ENCODE results near the gene B3GALNT2.

B3GALNT2 gene

DNA sequence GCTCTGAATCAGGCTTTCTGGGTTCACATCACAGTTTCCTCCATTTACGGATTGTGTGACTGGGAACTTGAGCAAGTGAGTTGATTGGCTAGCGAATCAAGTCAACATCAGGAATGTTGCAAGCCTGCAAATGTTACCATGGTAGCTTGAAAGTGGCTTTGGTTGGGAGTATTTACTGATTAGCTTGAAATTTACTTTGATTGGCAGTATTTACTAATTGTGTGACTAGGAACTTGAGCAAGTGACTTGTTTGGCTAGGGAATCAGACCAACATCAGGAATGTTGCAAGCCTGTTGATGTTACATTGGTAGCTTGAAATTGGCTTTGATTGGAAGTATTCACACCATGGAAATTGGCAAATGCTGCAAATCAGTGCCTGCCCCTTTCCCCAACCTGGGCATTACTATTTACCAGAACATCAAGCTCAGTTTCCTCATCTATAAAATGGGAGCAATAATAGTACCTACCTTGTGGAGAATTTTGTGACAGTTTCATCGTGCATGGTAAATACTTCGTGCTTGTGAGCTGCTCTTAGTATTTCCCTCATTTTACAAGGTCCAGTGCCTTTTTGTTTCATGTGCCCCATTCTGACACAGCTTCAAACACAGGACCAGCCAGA is 23.1 kb upstream of the B3GALNT2 start:
- Histone ChIP-seq H3K9ac (ENCODE audit: low read length in 5 of 5) (no peak overlapping the region), H3K27ac (ENCODE audit: low read depth, low read length) (no peak overlapping the region), H3K9me3 (ENCODE audit: control insufficient read depth in 5 of 5, low read length in 5 of 5) (no peaks in the 10 kb centered on the region), H3K36me3 (ENCODE audit: control insufficient read depth in 5 of 5, insufficient read depth in 5 of 5, low read length in 5 of 5) (no peaks in the 10 kb centered on the region), H3K4me1 (ENCODE audit: control insufficient read depth in 5 of 5, insufficient read depth in 5 of 5, low read length in 5 of 5) (no peaks in the 10 kb centered on the region), H3K4me3 (ENCODE audit: low read depth in 1 of 5, low read length in 5 of 5) (no peak overlapping the region), H3K27me3 (ENCODE audit: control insufficient read depth in 5 of 5, insufficient read depth in 4 of 5, low read length in 5 of 5) (no peaks in the 10 kb centered on the region)

DNA sequence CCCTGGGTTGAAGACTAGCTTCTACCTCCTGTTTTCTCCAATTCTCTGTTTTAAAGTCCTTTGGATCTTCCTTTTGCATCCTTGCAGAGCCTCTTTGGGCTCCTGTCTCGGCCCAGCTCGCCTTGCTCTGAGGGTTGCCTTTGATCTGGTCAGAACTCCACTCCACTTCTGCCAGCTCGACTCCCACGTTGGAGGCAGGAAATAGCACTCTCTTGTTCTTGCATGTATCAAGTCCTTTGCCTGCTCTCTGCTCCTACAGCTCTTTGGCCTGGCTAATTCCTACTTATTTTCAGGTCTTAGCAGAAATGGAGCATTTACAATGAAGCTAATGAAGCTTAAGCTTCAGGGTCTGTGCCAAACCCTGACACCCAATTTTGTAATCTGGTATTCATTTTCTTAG is 21.1 kb upstream of the B3GALNT2 start:
- Histone ChIP-seq H3K9ac (ENCODE audit: low read length in 5 of 5) (no peak overlapping the region), H3K36me3 (ENCODE audit: control insufficient read depth in 5 of 5, insufficient read depth in 5 of 5, low read length in 5 of 5) (no peaks in the 10 kb centered on the region), H3K9me3 (ENCODE audit: control insufficient read depth in 5 of 5, low read length in 5 of 5) (no peaks in the 10 kb centered on the region), H3K27ac (ENCODE audit: low read depth, low read length) (no peak overlapping the region), H3K27me3 (ENCODE audit: control insufficient read depth in 5 of 5, insufficient read depth in 4 of 5, low read length in 5 of 5) (no peaks in the 10 kb centered on the region), H3K4me3 (ENCODE audit: low read depth in 1 of 5, low read length in 5 of 5) (no peak overlapping the region), H3K4me1 (ENCODE audit: control insufficient read depth in 5 of 5, insufficient read depth in 5 of 5, low read length in 5 of 5) (no peaks in the 10 kb centered on the region)

- no peak overlapping the region for H3K27ac ChIP-seq (ENCODE audit: low read depth, low read length)
- no peaks in the 10 kb centered on the region for H3K36me3 ChIP-seq (ENCODE audit: control insufficient read depth in 5 of 5, insufficient read depth in 5 of 5, low read length in 5 of 5)
- no peak overlapping the region for H3K9ac ChIP-seq (ENCODE audit: low read length in 5 of 5)
- H3K27me3 ChIP-seq (ENCODE audit: control insufficient read depth in 5 of 5, insufficient read depth in 4 of 5, low read length in 5 of 5), result peaks cover 0 to 3% (median 0%) of the 10 kb centered on the region in 5 donors
- H3K4me3 ChIP-seq (ENCODE audit: low read depth in 1 of 5, low read length in 5 of 5), result no peak overlapping the region
- H3K9me3 ChIP-seq (ENCODE audit: control insufficient read depth in 5 of 5, low read length in 5 of 5), result no peaks in the 10 kb centered on the region
- H3K4me1 ChIP-seq (ENCODE audit: control insufficient read depth in 5 of 5, insufficient read depth in 5 of 5, low read length in 5 of 5), result no peaks in the 10 kb centered on the region
Measured at GRCh38 chr1:235516862-235517446, 12.7 kb upstream of the B3GALNT2 start.

DNA sequence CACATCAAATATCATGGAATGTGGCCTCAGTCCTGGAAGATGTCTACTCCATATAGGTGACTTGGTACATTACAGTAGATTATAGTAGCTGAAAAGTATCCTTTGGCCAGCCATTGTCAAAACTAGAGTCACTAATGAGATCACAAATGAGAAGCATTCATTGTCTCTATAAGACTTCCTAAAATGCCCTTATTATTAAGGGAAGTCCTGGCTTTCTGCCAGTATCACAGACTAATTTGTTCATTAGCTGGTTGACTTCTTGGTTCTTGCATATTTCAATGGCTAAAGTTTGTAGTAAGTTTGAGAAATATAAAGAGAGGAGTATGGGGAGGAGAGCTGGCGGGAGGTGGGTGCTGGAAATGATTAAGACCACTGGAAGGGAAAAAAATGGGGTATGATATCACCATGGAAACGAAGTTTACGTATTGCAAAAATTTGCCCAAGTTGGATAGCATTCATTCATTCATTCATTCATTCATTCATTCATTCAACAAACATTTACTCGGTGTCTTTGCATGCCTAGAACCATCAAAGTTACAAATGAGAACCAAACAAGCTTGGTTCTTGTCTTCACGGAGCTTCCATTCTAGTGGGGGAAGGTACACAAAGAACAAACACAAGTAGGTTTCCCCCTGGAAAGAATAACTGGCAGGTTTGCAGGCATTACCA is 11.7 kb upstream of the B3GALNT2 start:
- H3K27ac ChIP-seq (ENCODE audit: low read depth, low read length), result no peak overlapping the region
- no peaks in the 10 kb centered on the region for H3K9me3 ChIP-seq (ENCODE audit: control insufficient read depth in 5 of 5, low read length in 5 of 5)
- H3K9ac ChIP-seq (ENCODE audit: low read length in 5 of 5), result no peak overlapping the region
- H3K36me3 ChIP-seq (ENCODE audit: control insufficient read depth in 5 of 5, insufficient read depth in 5 of 5, low read length in 5 of 5), result no peaks in the 10 kb centered on the region
- no peaks in the 10 kb centered on the region for H3K4me1 ChIP-seq (ENCODE audit: control insufficient read depth in 5 of 5, insufficient read depth in 5 of 5, low read length in 5 of 5)
- no peak overlapping the region for H3K4me3 ChIP-seq (ENCODE audit: low read depth in 1 of 5, low read length in 5 of 5)
- peaks cover 0 to 7% (median 0%) of the 10 kb centered on the region in 5 donors for H3K27me3 ChIP-seq (ENCODE audit: control insufficient read depth in 5 of 5, insufficient read depth in 4 of 5, low read length in 5 of 5)

DNA sequence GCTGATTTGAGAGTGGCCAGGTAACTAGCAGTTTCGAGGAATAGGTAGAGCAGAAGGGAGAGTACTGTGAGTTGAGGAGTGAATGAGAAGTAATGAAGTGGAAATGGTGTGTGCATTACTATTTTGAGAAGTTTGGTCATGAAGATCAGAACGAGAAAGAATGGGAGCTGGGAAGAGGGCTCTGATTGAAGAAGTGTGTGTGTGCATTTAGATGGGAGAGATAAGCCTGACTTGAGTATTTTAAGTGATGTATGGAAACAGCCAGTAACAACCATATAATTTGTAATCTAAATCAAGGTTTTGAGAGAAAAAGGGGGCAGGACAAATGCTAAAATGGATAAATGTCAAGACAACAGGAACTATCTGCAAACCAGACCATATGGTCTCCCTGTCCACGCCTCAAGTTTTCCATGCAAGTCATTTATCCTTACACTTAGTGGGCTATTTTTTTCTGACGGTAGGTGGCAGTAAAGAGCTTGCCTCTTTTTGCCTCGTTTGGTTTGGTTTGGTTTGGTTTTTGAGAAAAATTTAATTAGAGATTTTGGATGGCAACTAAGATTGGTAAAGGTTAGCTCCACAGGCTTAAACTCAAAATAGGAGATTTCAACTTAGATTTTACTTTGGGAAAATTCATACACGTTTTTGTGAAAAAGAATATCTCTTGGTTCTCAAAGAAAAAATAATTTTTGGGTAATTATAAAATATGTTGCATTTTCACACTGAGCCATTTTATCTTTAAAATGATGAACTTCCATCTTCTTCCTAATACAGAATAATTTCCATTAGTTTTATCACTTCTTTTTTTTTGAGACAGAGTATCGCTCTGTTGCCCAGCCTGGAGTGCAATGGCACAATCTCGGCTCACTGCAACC is 9.5 kb upstream of the B3GALNT2 start:
- no peak overlapping the region for H3K27ac ChIP-seq (ENCODE audit: low read depth, low read length)
- H3K4me3 ChIP-seq (ENCODE audit: low read depth in 1 of 5, low read length in 5 of 5), result no peak overlapping the region
- H3K9me3 ChIP-seq (ENCODE audit: control insufficient read depth in 5 of 5, low read length in 5 of 5), result no peaks in the 10 kb centered on the region
- H3K4me1 ChIP-seq (ENCODE audit: control insufficient read depth in 5 of 5, insufficient read depth in 5 of 5, low read length in 5 of 5), result no peaks in the 10 kb centered on the region
- no peaks in the 10 kb centered on the region for H3K36me3 ChIP-seq (ENCODE audit: control insufficient read depth in 5 of 5, insufficient read depth in 5 of 5, low read length in 5 of 5)
- peaks cover 0 to 7% (median 0%) of the 10 kb centered on the region in 5 donors for H3K27me3 ChIP-seq (ENCODE audit: control insufficient read depth in 5 of 5, insufficient read depth in 4 of 5, low read length in 5 of 5)
- no peak overlapping the region for H3K9ac ChIP-seq (ENCODE audit: low read length in 5 of 5)

- H3K27ac ChIP-seq (ENCODE audit: low read depth, low read length), result no peak overlapping the region
- H3K4me1 ChIP-seq (ENCODE audit: control insufficient read depth in 5 of 5, insufficient read depth in 5 of 5, low read length in 5 of 5), result no peaks in the 10 kb centered on the region
- no peaks in the 10 kb centered on the region for H3K9me3 ChIP-seq (ENCODE audit: control insufficient read depth in 5 of 5, low read length in 5 of 5)
- H3K4me3 ChIP-seq (ENCODE audit: low read depth in 1 of 5, low read length in 5 of 5), result no peak overlapping the region
- H3K9ac ChIP-seq (ENCODE audit: low read length in 5 of 5), result no peak overlapping the region
- H3K36me3 ChIP-seq (ENCODE audit: control insufficient read depth in 5 of 5, insufficient read depth in 5 of 5, low read length in 5 of 5), result no peaks in the 10 kb centered on the region
- H3K27me3 ChIP-seq (ENCODE audit: control insufficient read depth in 5 of 5, insufficient read depth in 4 of 5, low read length in 5 of 5), result peaks cover 0 to 7% (median 0%) of the 10 kb centered on the region in 5 donors
Measured at GRCh38 chr1:235511470-235512240, 7.4 kb upstream of the B3GALNT2 start.

GRCh38 chr1:235510823-235511222 is 6.6 kb upstream of the B3GALNT2 start:
- Histone ChIP-seq H3K27me3 (ENCODE audit: control insufficient read depth in 5 of 5, insufficient read depth in 4 of 5, low read length in 5 of 5) (peaks cover 0 to 7% (median 0%) of the 10 kb centered on the region in 5 donors), H3K9ac (ENCODE audit: low read length in 5 of 5) (no peak overlapping the region), H3K36me3 (ENCODE audit: control insufficient read depth in 5 of 5, insufficient read depth in 5 of 5, low read length in 5 of 5) (no peaks in the 10 kb centered on the region), H3K9me3 (ENCODE audit: control insufficient read depth in 5 of 5, low read length in 5 of 5) (no peaks in the 10 kb centered on the region), H3K27ac (ENCODE audit: low read depth, low read length) (no peak overlapping the region), H3K4me3 (ENCODE audit: low read depth in 1 of 5, low read length in 5 of 5) (no peak overlapping the region), H3K4me1 (ENCODE audit: control insufficient read depth in 5 of 5, insufficient read depth in 5 of 5, low read length in 5 of 5) (no peaks in the 10 kb centered on the region)

GRCh38 chr1:235507623-235508022 is 3.4 kb upstream of the B3GALNT2 start:
- Histone ChIP-seq H3K27me3 (ENCODE audit: control insufficient read depth in 5 of 5, insufficient read depth in 4 of 5, low read length in 5 of 5) (peaks cover 0 to 7% (median 0%) of the 10 kb centered on the region in 5 donors), H3K9me3 (ENCODE audit: control insufficient read depth in 5 of 5, low read length in 5 of 5) (no peaks in the 10 kb centered on the region), H3K9ac (ENCODE audit: low read length in 5 of 5) (no peak overlapping the region), H3K4me3 (ENCODE audit: low read depth in 1 of 5, low read length in 5 of 5) (no peak overlapping the region), H3K27ac (ENCODE audit: low read depth, low read length) (no peak overlapping the region), H3K4me1 (ENCODE audit: control insufficient read depth in 5 of 5, insufficient read depth in 5 of 5, low read length in 5 of 5) (peaks cover 4 to 21% (median 10%) of the 10 kb centered on the region in 5 donors), H3K36me3 (ENCODE audit: control insufficient read depth in 5 of 5, insufficient read depth in 5 of 5, low read length in 5 of 5) (no peaks in the 10 kb centered on the region)

DNA sequence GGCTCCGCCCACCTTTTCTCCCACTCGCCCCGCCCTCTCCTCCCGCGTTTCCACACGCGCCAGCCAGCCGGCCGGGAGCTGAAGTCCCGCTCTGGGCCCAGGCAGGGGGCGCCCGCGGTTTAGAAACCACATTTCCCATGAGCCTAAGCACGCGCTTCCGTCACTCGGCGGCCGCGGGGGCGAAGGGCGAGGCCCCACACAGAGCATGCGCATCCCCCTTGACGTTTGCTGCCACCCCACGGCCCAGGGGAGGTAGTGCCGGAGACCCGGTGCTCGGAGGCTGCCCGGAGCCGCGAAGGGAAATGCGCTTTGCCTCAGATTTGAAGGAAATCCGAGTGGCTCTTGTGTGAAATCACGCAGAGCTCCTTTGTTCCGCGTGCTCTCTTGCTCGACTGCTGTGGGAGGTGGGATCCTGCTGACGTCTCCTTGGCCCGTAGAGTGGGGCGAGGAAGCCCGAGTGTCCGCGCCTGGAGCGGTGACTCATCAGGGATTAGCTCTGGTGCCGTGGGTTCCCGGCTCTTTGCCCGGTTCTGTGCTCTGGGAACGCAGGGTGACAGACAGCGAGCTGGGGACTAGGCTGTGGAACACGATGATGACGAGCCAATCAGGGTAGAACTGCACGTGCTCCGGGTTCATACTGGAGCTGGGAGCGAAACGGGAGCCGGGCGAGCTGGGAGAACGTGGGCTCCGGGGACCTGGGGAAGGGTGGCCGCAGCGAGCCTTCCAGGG is 406 bp upstream of the B3GALNT2 start:
- H3K9me3 ChIP-seq (ENCODE audit: control insufficient read depth in 5 of 5, low read length in 5 of 5), result no peaks in the 10 kb centered on the region
- H3K36me3 ChIP-seq (ENCODE audit: control insufficient read depth in 5 of 5, insufficient read depth in 5 of 5, low read length in 5 of 5), result no peaks in the 10 kb centered on the region
- H3K4me3 ChIP-seq (ENCODE audit: low read depth in 1 of 5, low read length in 5 of 5), result peak overlapping the region; percentile 53 to 91 (median 80)
- H3K27ac ChIP-seq (ENCODE audit: low read depth, low read length), result peak overlapping the region; percentile 98
- no peaks in the 10 kb centered on the region for H3K27me3 ChIP-seq (ENCODE audit: control insufficient read depth in 5 of 5, insufficient read depth in 4 of 5, low read length in 5 of 5)
- H3K4me1 ChIP-seq (ENCODE audit: control insufficient read depth in 5 of 5, insufficient read depth in 5 of 5, low read length in 5 of 5), result peaks cover 4 to 24% (median 14%) of the 10 kb centered on the region in 5 donors
- peak overlapping the region; percentile 77 to 97 (median 90) for H3K9ac ChIP-seq (ENCODE audit: low read length in 5 of 5)

All from subcutaneous abdominal adipose tissue (tissue), 5 donors.